Endothelial cell of hepatic sinusoid (primary cell): ENCODE results near the gene HOXB2.

Experiments used
- in situ Hi-C: cut with HindIII; loops from 2 replicates; pipeline ENCODE4 v1.10.0; 2017; ENCODE audit warnings: low sequenced_read_pairs

The HOXB2 gene

GRCh38 chr17:48579471-48579759 is 34.5 kb upstream of the HOXB2 start:
- in situ Hi-C loops: no loop called here

- in situ Hi-C loops: no loop called here
Measured at GRCh38 chr17:48578616-48579470, 33.9 kb upstream of the HOXB2 start.

GRCh38 chr17:48577946-48578615 is 33.2 kb upstream of the HOXB2 start, which contains the start of gene HOXB4:
HOXB4 (minus strand) TSS chr17:48578350; CDS start chr17:48578319, 31 bp downstream.
- in situ Hi-C loops: no loop called here

- in situ Hi-C loops: no loop called here
Measured at GRCh38 chr17:48577330-48577945, 32.5 kb upstream of the HOXB2 start.

GRCh38 chr17:48576479-48577309 is 31.8 kb upstream of the HOXB2 start:
- in situ Hi-C loops: no loop called here

GRCh38 chr17:48575673-48576478 is 31.0 kb upstream of the HOXB2 start:
- in situ Hi-C loops: no loop called here

- in situ Hi-C loops: no loop called here
Measured at GRCh38 chr17:48575066-48575582, 30.2 kb upstream of the HOXB2 start.

- in situ Hi-C loops: no loop called here
Measured at GRCh38 chr17:48574505-48575065, 29.7 kb upstream of the HOXB2 start.

- in situ Hi-C loops: no loop called here
Measured at GRCh38 chr17:48571826-48572417, 27.0 kb upstream of the HOXB2 start.

GRCh38 chr17:48571024-48571818 is 26.3 kb upstream of the HOXB2 start:
- in situ Hi-C loops: no loop called here

- in situ Hi-C loops: no loop called here
Measured at GRCh38 chr17:48570325-48571023, 25.6 kb upstream of the HOXB2 start.

- in situ Hi-C loops: no loop called here
Measured at GRCh38 chr17:48569674-48570324, 24.9 kb upstream of the HOXB2 start.

- in situ Hi-C loops: no loop called here
Measured at GRCh38 chr17:48569240-48569582, 24.3 kb upstream of the HOXB2 start.

GRCh38 chr17:48568499-48569239 is 23.8 kb upstream of the HOXB2 start:
- in situ Hi-C loops: no loop called here

- in situ Hi-C loops: no loop called here
Measured at GRCh38 chr17:48567646-48568354, 22.9 kb upstream of the HOXB2 start.

- in situ Hi-C loops: no loop called here
Measured at GRCh38 chr17:48567209-48567608, 22.3 kb upstream of the HOXB2 start.
